Rectal smooth muscle tissue (tissue), 1 donor: Measurements from ENCODE around the gene CERS3.

Experiments
- H3K27ac ChIP-seq: one replicate; pipeline ENCODE4 v1.7.0; 2013; ENCODE audit warnings: low read depth, low read length, inconsistent platforms
- H3K27me3 ChIP-seq: one replicate; pipeline ENCODE4 v1.7.0; 2013; ENCODE audit warnings: low read length; ENCODE audit not compliant: control insufficient read depth, insufficient read depth
- H3K36me3 ChIP-seq: one replicate; pipeline ENCODE4 v1.7.0; 2013; ENCODE audit warnings: low read length; ENCODE audit not compliant: control insufficient read depth, insufficient read depth
- H3K4me1 ChIP-seq: one replicate; pipeline ENCODE4 v1.7.0; 2013; ENCODE audit warnings: low read length; ENCODE audit not compliant: control insufficient read depth, insufficient read depth
- H3K4me3 ChIP-seq: one replicate; pipeline ENCODE4 v1.7.0; 2013; ENCODE audit warnings: low read length
- H3K9ac ChIP-seq: one replicate; pipeline ENCODE4 v1.7.0; 2013; ENCODE audit warnings: low read length

Gene CERS3

DNA sequence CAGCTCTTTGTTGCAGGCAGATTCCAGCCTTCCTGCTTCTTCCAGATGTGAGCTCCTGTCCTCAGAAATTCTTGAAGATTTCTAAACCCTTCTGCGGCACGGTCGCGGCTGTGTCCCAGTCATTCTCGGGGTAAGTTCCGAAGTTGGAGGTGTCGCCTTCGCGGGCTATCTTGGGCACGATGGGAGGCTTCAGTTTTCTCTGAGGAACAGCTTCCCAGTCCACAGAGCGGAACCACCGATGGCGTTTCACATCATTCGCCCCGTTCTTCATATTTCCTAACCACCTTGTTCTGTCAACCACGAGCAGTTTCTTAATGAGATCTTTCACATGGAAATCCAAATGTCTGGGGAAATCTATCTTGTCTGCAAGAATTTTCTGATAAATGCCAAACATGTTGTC, 24.7 kb upstream of the CERS3 start:
- Histone ChIP-seq H3K27me3 (no peaks in the 10 kb centered on the region), H3K27ac (no peak overlapping the region), H3K4me1 (no peaks in the 10 kb centered on the region), H3K9ac (no peak overlapping the region), H3K36me3 (no peaks in the 10 kb centered on the region), H3K4me3 (no peak overlapping the region)

DNA sequence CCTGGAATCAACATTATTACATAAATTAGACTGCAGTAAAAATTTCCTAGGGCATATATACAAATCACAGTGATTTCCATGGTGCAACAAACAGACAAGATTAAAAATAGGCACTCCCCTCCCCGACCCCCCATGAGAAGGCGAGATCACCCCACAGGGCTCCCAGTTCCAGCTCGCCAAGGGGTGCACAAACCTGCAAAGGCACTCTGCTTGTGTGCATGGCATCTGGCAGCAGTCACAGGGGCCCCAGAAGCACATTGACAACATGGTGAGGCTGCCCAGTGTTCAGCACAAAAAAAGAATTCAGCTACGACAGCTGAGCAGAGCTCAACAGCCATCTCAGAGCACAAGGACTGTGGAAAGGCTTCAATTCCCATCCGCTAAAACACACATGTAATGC, 19.2 kb upstream of the CERS3 start:
- no peaks in the 10 kb centered on the region for H3K27me3 ChIP-seq
- H3K4me1 ChIP-seq = no peaks in the 10 kb centered on the region
- no peak overlapping the region for H3K27ac ChIP-seq
- H3K4me3 ChIP-seq = no peak overlapping the region
- H3K36me3 ChIP-seq = no peaks in the 10 kb centered on the region
- no peak overlapping the region for H3K9ac ChIP-seq

DNA sequence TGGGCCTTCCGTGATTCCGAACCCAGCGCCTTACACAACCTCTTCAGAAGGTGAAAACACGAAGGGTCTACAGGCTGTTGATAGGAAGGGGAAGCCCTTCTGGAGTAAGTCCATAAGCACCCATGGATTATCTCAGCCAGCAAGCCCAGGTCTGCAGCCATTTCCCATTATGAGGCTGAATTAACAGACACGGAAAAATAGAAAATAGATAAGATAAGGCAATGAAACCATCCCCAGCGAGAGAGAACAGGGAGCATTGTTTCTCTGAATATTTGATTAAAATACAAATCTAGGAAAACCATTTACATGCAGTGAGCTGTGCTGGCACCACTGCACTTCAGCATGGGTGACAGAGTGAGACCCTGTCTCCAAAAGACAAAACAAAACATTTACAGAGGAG, 16.2 kb upstream of the CERS3 start:
- H3K27ac ChIP-seq = no peak overlapping the region
- no peaks in the 10 kb centered on the region for H3K36me3 ChIP-seq
- no peaks in the 10 kb centered on the region for H3K4me1 ChIP-seq
- H3K9ac ChIP-seq = no peak overlapping the region
- H3K27me3 ChIP-seq = no peaks in the 10 kb centered on the region
- H3K4me3 ChIP-seq = no peak overlapping the region

DNA sequence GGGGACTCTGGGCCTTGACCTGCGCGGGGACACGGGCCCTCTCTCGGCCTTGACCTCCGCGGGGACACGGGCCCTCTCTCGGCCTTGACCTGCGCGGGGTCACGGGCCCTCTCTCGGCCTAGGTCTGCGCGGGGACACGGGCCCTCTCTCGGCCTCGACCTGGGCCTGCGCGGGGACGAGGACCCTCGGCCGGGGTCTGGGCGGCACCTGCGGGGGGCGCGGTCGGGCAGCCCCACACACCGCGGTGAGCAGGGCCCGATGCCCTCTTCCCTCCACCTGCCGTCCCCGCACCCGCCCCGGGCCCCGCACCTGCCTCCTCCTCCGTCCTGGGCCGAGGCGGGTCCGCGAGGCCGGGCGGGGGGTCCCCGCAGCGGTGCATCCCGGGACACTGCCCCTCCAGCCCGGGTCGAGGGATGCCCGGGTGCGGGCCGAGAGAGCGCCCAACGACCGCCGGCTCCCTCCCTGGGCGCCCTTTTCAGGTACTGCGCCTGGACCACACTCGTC, 15.6 kb upstream of the CERS3 start:
- Histone ChIP-seq H3K36me3 (no peaks in the 10 kb centered on the region), H3K4me3 (no peak overlapping the region), H3K4me1 (no peaks in the 10 kb centered on the region), H3K27ac (no peak overlapping the region), H3K9ac (no peak overlapping the region), H3K27me3 (no peaks in the 10 kb centered on the region)

DNA sequence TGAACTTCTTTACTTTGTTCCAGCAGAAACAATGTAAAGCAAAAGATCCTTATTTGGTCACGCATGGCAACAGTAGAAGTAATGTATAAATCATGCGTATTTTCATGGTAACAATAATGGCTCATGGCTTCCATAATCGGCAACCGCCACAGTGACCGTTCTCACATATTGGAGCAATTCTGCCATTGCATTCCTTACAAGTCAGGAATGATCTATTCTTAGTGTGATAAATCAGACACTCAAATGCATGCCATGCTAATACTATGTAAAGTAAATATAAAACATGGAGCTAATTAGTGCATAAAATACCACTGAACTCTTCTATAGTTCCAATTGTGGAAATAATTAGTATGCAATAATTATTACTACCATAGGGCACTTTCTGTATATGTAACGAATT, 13.5 kb upstream of the CERS3 start:
- Histone ChIP-seq H3K4me3 (no peak overlapping the region), H3K27ac (no peak overlapping the region), H3K36me3 (no peaks in the 10 kb centered on the region), H3K27me3 (no peaks in the 10 kb centered on the region), H3K4me1 (no peaks in the 10 kb centered on the region), H3K9ac (no peak overlapping the region)

DNA sequence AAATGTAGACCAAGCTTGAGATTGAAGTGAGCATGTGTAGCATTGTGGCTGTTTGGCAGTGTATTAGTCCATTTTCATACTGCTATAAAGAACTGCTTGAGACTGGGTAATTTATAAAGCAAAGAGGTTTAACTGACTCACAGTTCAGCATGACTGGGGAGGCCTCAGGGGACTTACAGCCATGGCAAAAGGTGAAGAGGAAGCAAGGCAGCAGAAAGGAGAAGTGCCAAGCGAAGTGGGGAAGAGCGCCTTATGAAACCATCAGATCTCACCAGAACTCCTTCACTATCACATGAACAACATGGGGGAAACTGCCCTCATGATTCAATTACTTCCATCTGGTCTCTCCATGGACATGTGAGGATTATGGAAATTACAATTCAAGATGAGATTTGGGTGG, 8.6 kb upstream of the CERS3 start:
- H3K27me3 ChIP-seq = no peaks in the 10 kb centered on the region
- no peak overlapping the region for H3K27ac ChIP-seq
- no peak overlapping the region for H3K9ac ChIP-seq
- no peaks in the 10 kb centered on the region for H3K36me3 ChIP-seq
- H3K4me3 ChIP-seq = no peak overlapping the region
- H3K4me1 ChIP-seq = no peaks in the 10 kb centered on the region

DNA sequence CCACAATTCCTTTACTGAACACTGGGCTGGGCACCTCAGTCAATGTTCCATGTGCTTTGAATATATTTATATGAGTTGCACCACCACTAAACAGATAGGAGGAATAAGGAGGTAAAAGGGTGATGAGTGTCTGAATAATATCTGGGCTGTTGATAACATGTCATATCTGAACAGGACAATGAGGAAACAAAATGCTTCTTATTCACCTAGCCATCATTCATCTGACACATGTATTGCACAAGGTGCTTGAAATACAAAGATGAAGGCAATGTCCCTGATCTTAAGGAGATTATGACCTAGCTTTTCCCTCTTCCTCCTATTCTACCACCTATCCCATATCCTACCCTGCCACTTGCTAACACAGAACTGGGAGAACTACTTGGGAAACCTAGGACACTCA, 8.0 kb upstream of the CERS3 start:
- H3K27ac ChIP-seq = no peak overlapping the region
- no peaks in the 10 kb centered on the region for H3K36me3 ChIP-seq
- no peak overlapping the region for H3K9ac ChIP-seq
- no peak overlapping the region for H3K4me3 ChIP-seq
- no peaks in the 10 kb centered on the region for H3K27me3 ChIP-seq
- H3K4me1 ChIP-seq = no peaks in the 10 kb centered on the region

DNA sequence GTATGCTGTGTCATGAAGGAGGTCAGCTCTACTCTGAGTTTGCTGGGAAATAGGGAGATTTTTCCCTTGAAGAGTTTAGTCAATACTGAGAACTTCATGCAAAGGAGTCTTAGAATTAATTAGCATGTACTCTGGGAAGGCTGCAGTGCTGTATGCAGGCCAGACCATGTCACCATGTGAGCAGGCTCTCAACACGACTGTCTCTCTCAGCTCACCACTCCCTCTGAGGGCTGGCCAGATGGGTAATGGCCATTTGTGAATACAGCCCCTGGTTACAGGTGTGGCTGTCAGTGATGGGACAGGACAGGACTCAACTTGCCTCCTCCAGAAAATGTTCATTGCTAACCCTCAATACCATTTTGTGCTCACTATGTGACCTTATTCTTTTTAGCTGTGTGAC, 5.1 kb upstream of the CERS3 start:
- H3K27me3 ChIP-seq = no peaks in the 10 kb centered on the region
- no peaks in the 10 kb centered on the region for H3K4me1 ChIP-seq
- H3K4me3 ChIP-seq = no peak overlapping the region
- no peak overlapping the region for H3K9ac ChIP-seq
- H3K36me3 ChIP-seq = no peaks in the 10 kb centered on the region
- no peak overlapping the region for H3K27ac ChIP-seq

DNA sequence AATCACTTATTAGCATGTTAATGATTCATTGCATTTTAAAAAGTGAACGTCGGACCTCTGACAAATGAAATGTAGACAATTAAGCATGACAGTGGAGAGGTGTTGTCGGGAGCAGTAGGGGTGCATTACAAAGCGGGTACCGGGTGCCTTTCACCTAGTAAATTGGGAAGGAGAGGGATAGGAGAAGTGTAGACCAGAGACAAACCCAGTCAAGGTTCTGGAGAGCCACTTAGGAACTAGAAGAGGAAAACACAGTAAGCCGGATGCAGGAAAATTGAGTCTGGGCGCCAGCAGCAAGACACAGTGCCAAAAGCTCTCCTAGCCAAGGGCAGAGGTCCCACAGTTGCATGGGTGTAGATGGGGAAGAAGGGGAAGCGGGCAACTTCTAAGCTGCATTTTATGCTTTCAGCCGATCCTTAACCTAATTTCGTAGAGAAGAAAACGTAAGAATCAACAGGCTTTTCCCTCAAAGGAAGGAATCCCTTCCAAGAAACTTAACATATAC, 3.1 kb upstream of the CERS3 start:
- Histone ChIP-seq H3K4me1 (no peaks in the 10 kb centered on the region), H3K27me3 (no peaks in the 10 kb centered on the region), H3K27ac (no peak overlapping the region), H3K36me3 (no peaks in the 10 kb centered on the region), H3K4me3 (no peak overlapping the region), H3K9ac (no peak overlapping the region)

DNA sequence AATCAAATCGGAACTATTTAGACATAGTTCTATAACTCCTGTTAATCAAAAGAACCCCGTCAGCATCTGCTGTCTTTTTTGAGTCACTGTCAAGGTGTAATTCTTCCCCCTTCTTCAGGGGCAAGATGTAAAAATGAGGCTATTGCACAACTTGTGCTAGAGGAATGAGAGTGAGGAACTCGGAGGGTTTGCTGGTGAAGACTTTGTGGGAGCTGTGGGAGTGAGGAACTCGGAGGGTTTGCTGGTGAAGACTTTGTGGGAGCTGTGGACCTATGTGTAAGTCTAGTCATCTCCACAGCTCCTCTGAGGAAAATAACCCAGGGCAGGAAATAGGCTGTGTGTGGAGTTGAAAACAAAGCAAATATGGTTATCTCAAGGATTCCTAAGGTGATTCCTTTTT, 2.5 kb upstream of the CERS3 start:
- H3K4me1 ChIP-seq = peaks cover 3% of the 10 kb centered on the region
- H3K36me3 ChIP-seq = no peaks in the 10 kb centered on the region
- no peak overlapping the region for H3K27ac ChIP-seq
- no peak overlapping the region for H3K9ac ChIP-seq
- H3K27me3 ChIP-seq = no peaks in the 10 kb centered on the region
- no peak overlapping the region for H3K4me3 ChIP-seq

DNA sequence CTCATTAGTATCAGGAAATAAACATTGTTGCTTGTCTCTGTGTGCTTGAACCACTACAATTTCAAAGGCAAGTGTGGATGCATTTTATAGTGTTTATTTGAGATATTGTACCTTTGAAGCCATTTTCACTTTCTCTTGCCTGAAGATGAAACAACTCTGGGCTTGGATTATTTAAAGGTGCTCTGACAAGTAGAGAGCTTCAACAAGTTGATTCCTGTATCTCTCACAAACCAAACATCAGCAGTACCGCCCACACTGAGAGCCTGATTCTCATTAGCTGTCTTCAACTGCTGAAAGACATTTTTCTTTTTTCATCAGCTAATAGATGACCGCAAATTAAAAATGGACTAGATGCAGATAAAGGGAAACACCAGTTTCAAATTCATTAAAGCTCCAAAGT, 806 bp upstream of the CERS3 start:
- H3K27ac ChIP-seq = no peak overlapping the region
- H3K27me3 ChIP-seq = no peaks in the 10 kb centered on the region
- peaks cover 9% of the 10 kb centered on the region for H3K4me1 ChIP-seq
- no peaks in the 10 kb centered on the region for H3K36me3 ChIP-seq
- H3K9ac ChIP-seq = no peak overlapping the region
- no peak overlapping the region for H3K4me3 ChIP-seq

DNA sequence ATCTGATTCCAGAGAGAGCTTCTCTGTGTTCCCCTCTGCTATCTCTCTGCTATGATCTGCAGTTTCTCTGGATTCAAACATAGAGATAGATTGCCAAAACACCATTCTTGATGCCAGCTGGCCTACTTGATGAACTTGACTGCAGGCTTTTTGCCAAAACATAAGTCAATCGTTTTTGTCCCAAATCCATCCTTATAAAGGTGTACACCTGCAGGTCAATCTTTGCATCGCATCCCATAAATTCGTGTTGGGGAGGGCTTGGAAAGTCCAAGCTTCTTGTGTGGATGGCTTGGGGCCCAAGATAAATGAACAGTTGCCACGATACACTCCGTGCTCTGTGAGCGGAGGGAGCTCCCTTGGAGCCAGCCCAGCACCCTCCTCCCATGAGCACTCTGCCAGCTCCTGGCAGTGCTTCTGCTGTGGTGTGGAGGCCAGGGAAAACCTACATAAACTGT, 2.7 kb downstream of the CERS3 start:
- H3K36me3 ChIP-seq = no peaks in the 10 kb centered on the region
- no peaks in the 10 kb centered on the region for H3K27me3 ChIP-seq
- peak overlapping the region; percentile 57 for H3K27ac ChIP-seq
- no peak overlapping the region for H3K4me3 ChIP-seq
- peaks cover 9% of the 10 kb centered on the region for H3K4me1 ChIP-seq
- no peak overlapping the region for H3K9ac ChIP-seq

DNA sequence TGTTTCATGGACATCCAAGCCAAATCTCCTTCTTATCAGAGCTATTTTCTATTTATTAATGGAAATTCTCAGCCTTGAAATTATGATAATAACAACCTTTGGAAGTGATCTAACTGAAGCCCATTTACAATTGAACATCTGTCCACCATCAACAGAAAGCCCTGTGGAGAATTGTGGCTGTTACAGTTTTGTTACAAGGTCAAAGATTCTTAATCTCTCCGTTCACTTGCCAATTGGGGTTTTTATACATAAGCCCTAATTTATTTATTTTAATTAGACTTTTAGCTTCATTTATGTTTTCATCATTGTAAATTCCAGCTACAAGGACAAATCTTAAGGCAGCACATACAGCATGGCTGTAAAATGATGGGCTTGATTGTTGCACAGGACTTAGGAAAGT, 3.3 kb downstream of the CERS3 start:
- Histone ChIP-seq H3K4me3 (no peak overlapping the region), H3K27ac (peak overlapping the region; percentile 39), H3K4me1 (peaks cover 9% of the 10 kb centered on the region), H3K9ac (no peak overlapping the region), H3K36me3 (no peaks in the 10 kb centered on the region), H3K27me3 (no peaks in the 10 kb centered on the region)
